ENCODE data around the gene GALNT1.

Gene GALNT1

DNA sequence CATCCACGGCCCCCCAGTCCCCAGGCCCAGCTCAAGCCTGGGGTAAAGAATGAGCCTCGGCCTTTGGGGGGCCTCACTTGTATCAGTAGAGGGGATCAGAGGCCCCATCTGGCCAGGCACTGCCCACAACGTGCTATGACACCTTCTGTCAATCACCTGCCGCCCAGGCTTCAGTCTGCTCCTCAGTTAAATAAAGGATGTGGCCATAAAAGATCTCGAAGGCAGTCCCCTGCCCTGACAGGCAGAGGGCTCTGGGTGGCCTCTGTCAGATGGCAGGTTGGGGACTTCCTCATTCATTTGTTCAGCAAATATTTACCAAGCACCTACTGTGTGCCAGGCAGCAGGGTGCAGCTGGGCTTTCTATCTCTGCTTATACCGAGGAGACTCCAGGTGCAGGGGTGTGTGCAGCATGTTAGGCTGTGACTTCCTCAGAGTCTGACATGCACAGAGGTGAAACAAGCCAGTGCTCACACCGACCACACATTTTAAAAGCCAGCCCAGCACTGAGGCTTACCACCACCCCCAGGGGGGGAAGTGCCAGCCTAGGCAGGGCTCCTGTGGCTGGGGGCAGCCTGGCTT, 166.4 kb downstream of the GALNT1 start:
- Histone ChIP-seq H3K4me1 (ENCODE audit: low read length) (no peaks in the 10 kb centered on the region), H3K27me3 (replicated peaks; ENCODE audit: insufficient read depth, low read length) (no peaks in the 10 kb centered on the region), H3K4me3 (ENCODE audit: low read length) (no peak overlapping the region), H3K36me3 (replicated peaks; ENCODE audit: insufficient read depth, low read length) (no peaks in the 10 kb centered on the region), H4K20me1 (ENCODE audit: insufficient read depth, low read length) (no peaks in the 10 kb centered on the region), H3F3A (ENCODE audit: insufficient read depth, low read length) (no peaks in the 10 kb centered on the region), H3K9me2 (replicated peaks; ENCODE audit: insufficient read depth, low read length) (no peaks in the 10 kb centered on the region), H3K4me2 (ENCODE audit: low read depth, low read length) (no peak overlapping the region), H3K9me3 (replicated peaks; ENCODE audit: insufficient read depth, low read length) (no peaks in the 10 kb centered on the region), H3K9ac (ENCODE audit: low read length) (no peak overlapping the region), H3K79me2 (ENCODE audit: low read length) (no peaks in the 10 kb centered on the region), H3K27ac (ENCODE audit: low read length) (no peak overlapping the region), H2AFZ (ENCODE audit: low read length) (no peak overlapping the region)
- no peak for TF ChIP-seq EZH2 (optimal IDR thresholded peaks at IDR 0.05; ENCODE audit: low read depth, low read length)
- TF ChIP-seq, protein P1, sequence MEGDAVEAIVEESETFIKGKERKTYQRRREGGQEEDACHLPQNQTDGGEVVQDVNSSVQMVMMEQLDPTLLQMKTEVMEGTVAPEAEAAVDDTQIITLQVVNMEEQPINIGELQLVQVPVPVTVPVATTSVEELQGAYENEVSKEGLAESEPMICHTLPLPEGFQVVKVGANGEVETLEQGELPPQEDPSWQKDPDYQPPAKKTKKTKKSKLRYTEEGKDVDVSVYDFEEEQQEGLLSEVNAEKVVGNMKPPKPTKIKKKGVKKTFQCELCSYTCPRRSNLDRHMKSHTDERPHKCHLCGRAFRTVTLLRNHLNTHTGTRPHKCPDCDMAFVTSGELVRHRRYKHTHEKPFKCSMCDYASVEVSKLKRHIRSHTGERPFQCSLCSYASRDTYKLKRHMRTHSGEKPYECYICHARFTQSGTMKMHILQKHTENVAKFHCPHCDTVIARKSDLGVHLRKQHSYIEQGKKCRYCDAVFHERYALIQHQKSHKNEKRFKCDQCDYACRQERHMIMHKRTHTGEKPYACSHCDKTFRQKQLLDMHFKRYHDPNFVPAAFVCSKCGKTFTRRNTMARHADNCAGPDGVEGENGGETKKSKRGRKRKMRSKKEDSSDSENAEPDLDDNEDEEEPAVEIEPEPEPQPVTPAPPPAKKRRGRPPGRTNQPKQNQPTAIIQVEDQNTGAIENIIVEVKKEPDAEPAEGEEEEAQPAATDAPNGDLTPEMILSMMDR (IDR thresholded peaks at IDR 0.05; ENCODE audit: low read length): no peak
- TF ChIP-seq EZH2phosphoT487 (IDR thresholded peaks at IDR 0.05; ENCODE audit: low read length): no peak
- DNase-seq: no peak

DNA sequence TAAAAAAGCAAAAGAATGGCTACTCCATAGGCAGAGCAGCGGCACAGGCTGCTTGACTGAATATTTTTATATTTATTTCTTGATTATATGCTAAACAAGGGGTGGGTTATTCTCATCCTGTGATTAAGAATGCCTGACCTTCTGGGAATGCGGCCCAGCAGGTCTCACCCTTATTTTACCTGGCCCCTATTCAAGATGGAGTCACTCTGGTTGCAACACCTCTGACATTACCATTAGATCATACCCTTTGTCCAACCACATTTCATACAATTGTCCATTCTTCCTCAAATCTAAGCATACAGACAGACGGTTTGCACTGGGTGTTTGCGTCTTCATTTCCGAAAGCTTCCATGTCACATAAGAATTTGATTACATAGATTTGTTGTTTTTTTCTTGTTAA, 168.2 kb downstream of the GALNT1 start:
- Histone ChIP-seq H3K9me2 (replicated peaks; ENCODE audit: insufficient read depth, low read length) (no peaks in the 10 kb centered on the region), H3F3A (ENCODE audit: insufficient read depth, low read length) (no peaks in the 10 kb centered on the region), H3K27ac (ENCODE audit: low read length) (no peak overlapping the region), H3K4me3 (ENCODE audit: low read length) (no peak overlapping the region), H3K4me1 (ENCODE audit: low read length) (no peaks in the 10 kb centered on the region), H3K4me2 (ENCODE audit: low read depth, low read length) (no peak overlapping the region), H3K9ac (ENCODE audit: low read length) (no peak overlapping the region), H3K27me3 (replicated peaks; ENCODE audit: insufficient read depth, low read length) (no peaks in the 10 kb centered on the region), H2AFZ (ENCODE audit: low read length) (no peak overlapping the region), H4K20me1 (ENCODE audit: insufficient read depth, low read length) (no peaks in the 10 kb centered on the region), H3K36me3 (replicated peaks; ENCODE audit: insufficient read depth, low read length) (no peaks in the 10 kb centered on the region), H3K79me2 (ENCODE audit: low read length) (no peaks in the 10 kb centered on the region), H3K9me3 (replicated peaks; ENCODE audit: insufficient read depth, low read length) (no peaks in the 10 kb centered on the region)
- no peak for DNase-seq
- TF ChIP-seq EZH2phosphoT487 (IDR thresholded peaks at IDR 0.05; ENCODE audit: low read length): no peak
- no peak for TF ChIP-seq EZH2 (optimal IDR thresholded peaks at IDR 0.05; ENCODE audit: low read depth, low read length)
- TF ChIP-seq, protein P1 (IDR thresholded peaks at IDR 0.05; ENCODE audit: low read length): no peak

DNA sequence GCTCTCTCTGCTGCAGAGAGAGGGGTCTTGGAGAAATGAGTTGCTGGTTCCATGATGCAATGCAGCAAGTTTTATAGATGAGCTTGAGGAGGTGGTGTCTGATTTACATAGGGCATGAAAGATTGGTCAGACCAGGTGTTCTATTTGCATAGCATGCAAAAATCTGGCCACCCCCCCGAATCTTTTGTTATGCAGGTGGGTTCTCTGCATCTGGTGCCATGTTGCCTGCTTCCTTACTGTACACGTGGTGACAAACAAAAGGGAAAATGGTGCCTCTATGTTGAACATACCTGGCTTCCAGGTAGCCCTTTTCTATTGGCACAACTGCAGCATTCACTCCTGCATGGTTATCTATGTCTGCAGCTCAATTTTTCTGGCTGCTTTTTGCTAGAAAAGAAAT, 169.4 kb downstream of the GALNT1 start:
- Histone ChIP-seq H3K4me1 (ENCODE audit: low read length) (no peaks in the 10 kb centered on the region), H3K9me3 (replicated peaks; ENCODE audit: insufficient read depth, low read length) (no peaks in the 10 kb centered on the region), H3K27ac (ENCODE audit: low read length) (no peak overlapping the region), H4K20me1 (ENCODE audit: insufficient read depth, low read length) (no peaks in the 10 kb centered on the region), H3F3A (ENCODE audit: insufficient read depth, low read length) (no peaks in the 10 kb centered on the region), H3K9me2 (replicated peaks; ENCODE audit: insufficient read depth, low read length) (no peaks in the 10 kb centered on the region), H3K4me3 (ENCODE audit: low read length) (no peak overlapping the region), H3K4me2 (ENCODE audit: low read depth, low read length) (no peak overlapping the region), H2AFZ (ENCODE audit: low read length) (no peak overlapping the region), H3K27me3 (replicated peaks; ENCODE audit: insufficient read depth, low read length) (no peaks in the 10 kb centered on the region), H3K79me2 (ENCODE audit: low read length) (no peaks in the 10 kb centered on the region), H3K36me3 (replicated peaks; ENCODE audit: insufficient read depth, low read length) (no peaks in the 10 kb centered on the region), H3K9ac (ENCODE audit: low read length) (no peak overlapping the region)
- DNase-seq: no peak
- TF ChIP-seq EZH2phosphoT487 (IDR thresholded peaks at IDR 0.05; ENCODE audit: low read length) (no peak), EZH2 (optimal IDR thresholded peaks at IDR 0.05; ENCODE audit: low read depth, low read length) (no peak)
- TF ChIP-seq, protein P1 (IDR thresholded peaks at IDR 0.05; ENCODE audit: low read length): no peak
